GM12878 (cell line): ENCODE data around the gene CNNM2. TPM values are rescaled to one million over a fixed set of nuclear protein-coding genes. Genes with fewer than 3 reads are reported as not detected.

Experiments used
- BRCA1 ChIP-seq: IDR thresholded peaks from 2 replicates; pipeline ENCODE4 v1.6.1; 2011; ENCODE audit warnings: low read depth, low read length, improper control_type of control experiment
- CBX5 ChIP-seq: sonication (generic); IDR thresholded peaks from 2 replicates; pipeline ENCODE4 v1.6.1; 2016; ENCODE audit warnings: low read depth, moderate library complexity, mild to moderate bottlenecking, inconsistent platforms
- EGR1 ChIP-seq, 2 experiments: IDR thresholded peaks; 1 replicate in 1 of 2; 2 replicates in 1 of 2; pipeline ENCODE4 v1.6.1; 2011 to 2012; ENCODE audit warnings: low read depth in 2 of 2, low read length in 2 of 2, borderline replicate concordance in 1 of 2, mild to moderate bottlenecking in 1 of 2, moderate library complexity in 1 of 2
- ESRRA ChIP-seq: IDR thresholded peaks from 2 replicates; pipeline ENCODE4 v1.6.1; 2012; ENCODE audit warnings: mild to moderate bottlenecking, low read length, improper control_type of control experiment
- IKZF1 ChIP-seq: fragments of 450-650 bp; conservative IDR thresholded peaks from 2 replicates; pipeline ENCODE4 v1.6.1; 2017; ENCODE audit warnings: antibody characterized with exemption, mild to moderate bottlenecking
- IRF3 ChIP-seq: fragments of 450-650 bp; IDR thresholded peaks from 2 replicates; pipeline ENCODE4 v1.6.1; 2014; ENCODE audit warnings: mild to moderate bottlenecking
- KLF5 ChIP-seq: fragments of 450-650 bp; IDR thresholded peaks from 2 replicates; pipeline ENCODE4 v1.6.1; 2014; ENCODE audit warnings: mild to moderate bottlenecking; ENCODE audit not compliant: partially characterized antibody
- MLLT1 ChIP-seq: fragments of 450-650 bp; IDR thresholded peaks from 2 replicates; pipeline ENCODE4 v1.6.1; 2016; ENCODE audit warnings: mild to moderate bottlenecking
- MYC ChIP-seq: IDR thresholded peaks from 2 replicates; pipeline ENCODE4 v1.6.1; 2011; ENCODE audit warnings: mild to moderate bottlenecking, low read length, moderate library complexity, inconsistent platforms; ENCODE audit not compliant: insufficient read depth, insufficient replicate concordance, insufficient read length, severe bottlenecking
- POLR2A ChIP-seq: IDR thresholded peaks from 2 replicates; pipeline ENCODE4 v1.6.1; 2011; ENCODE audit warnings: low read depth, mild to moderate bottlenecking, low read length
- POLR2AphosphoS2 ChIP-seq: IDR thresholded peaks from 2 replicates; pipeline ENCODE4 v1.6.1; 2011; ENCODE audit warnings: low read depth, mild to moderate bottlenecking, low read length, improper control_type of control experiment, moderate library complexity
- POU2F2 ChIP-seq: IDR thresholded peaks from 3 replicates; pipeline ENCODE4 v1.6.1; 2011; ENCODE audit warnings: low read depth, mild to moderate bottlenecking, low read length, borderline replicate concordance
- SUZ12 ChIP-seq: fragments of 200-600 bp; sonication (generic); IDR thresholded peaks from one replicate; pipeline ENCODE4 v1.6.1; 2018; ENCODE audit warnings: antibody characterized with exemption, mild to moderate bottlenecking; ENCODE audit not compliant: unreplicated experiment
- TCF7 ChIP-seq: IDR thresholded peaks from 2 replicates; pipeline ENCODE4 v1.6.1; 2014; ENCODE audit warnings: antibody characterized with exemption, borderline replicate concordance
- ZNF687 ChIP-seq: fragments of 450-650 bp; IDR thresholded peaks from 2 replicates; pipeline ENCODE4 v1.6.1; 2017; ENCODE audit warnings: mild to moderate bottlenecking, moderate library complexity
- polyA plus RNA-seq, 11 experiments: library from polyadenylated mRNA; depleted of rRNA in 4 of 11; unstranded in 6 of 11; stranded (reverse) in 5 of 11; fragments of >200 nt; fragmentation: Nextera tagmentation in 4 of 11; fragmentation: Illumina TruSeq in 1 of 11; extraction: Ambion mirVana in 4 of 11; extraction: Trizol in 1 of 11; gene quantifications; 1 replicate in 1 of 11; 2 replicates in 10 of 11; pipeline versions ENCODE4 v1.2.1 to v1.2.3, GENCODE V29; 2011 to 2016; ENCODE audit warnings: inconsistent platforms in 2 of 11, missing spikeins in 2 of 11, low read depth in 1 of 11
- total RNA-seq, 4 experiments: library from RNA; depleted of rRNA in 3 of 4; stranded (reverse); fragments of >200 nt in 3 of 4; fragmentation: Illumina TruSeq in 1 of 4; extraction: Trizol in 1 of 4; gene quantifications; 2 replicates each; pipeline versions ENCODE4 v1.2.1 to v1.2.3, GENCODE V29; 2013 to 2021

CNNM2 gene
- total and polyA plus RNA-seq, 10 of the 15 experiments (the other 5 are each of a cell fraction or from before 2014, with no cell fraction given): 0.18 to 7.3 (median 2.5) TPM

- no peak for TF ChIP-seq SUZ12
- no peak for TF ChIP-seq TCF7
- no peak for TF ChIP-seq KLF5
- no peak for TF ChIP-seq IRF3
- no peak for TF ChIP-seq EGR1 (IDR thresholded peaks at IDR 0.05; ENCODE audit: borderline replicate concordance in 1 of 2, low read depth in 2 of 2, low read length in 2 of 2)
- TF ChIP-seq ESRRA: no peak
- no peak for TF ChIP-seq CBX5
- TF ChIP-seq BRCA1: no peak
- TF ChIP-seq ZNF687: no peak
- TF ChIP-seq POU2F2: no peak
- no peak for TF ChIP-seq MLLT1
- no peak for TF ChIP-seq POLR2AphosphoS2
- TF ChIP-seq IKZF1: no peak
- TF ChIP-seq POLR2A: no peak
- TF ChIP-seq MYC: no peak
- TF ChIP-seq, all 136 proteins: peak for 0
Observed at GRCh38 chr10:102985811-102986210, 67.7 kb downstream of the CNNM2 start (continued).
